ENCODE results near the gene EBF3. TPM values are rescaled to one million over a fixed set of nuclear protein-coding genes. Genes with fewer than 3 reads are reported as not detected.

EBF3 gene
- total RNA-seq, 1 donor from 2014 or later: 0.20 TPM

- no peak for TF ChIP-seq CTCF (IDR thresholded peaks at IDR 0.05)
- peaks cover 17% of the 10 kb centered on the region for H3K27me3 ChIP-seq
- intact Hi-C loops (cut with DNase I): no loop called here
- no peaks in the 10 kb centered on the region for H3K9me3 ChIP-seq
- no peak overlapping the region for H3K4me3 ChIP-seq
- H3K36me3 ChIP-seq: no peaks in the 10 kb centered on the region
- no peak for ATAC-seq
- DNase-seq: no peak
- no peak overlapping the region for H3K27ac ChIP-seq
- H3K4me1 ChIP-seq: no peaks in the 10 kb centered on the region
These were observed 76.6 kb downstream of the EBF3 start for GRCh38 chr10:129887381-129887905.

- TF ChIP-seq CTCF (IDR thresholded peaks at IDR 0.05): no peak
- no peak for DNase-seq
- Histone ChIP-seq H3K4me1 (no peaks in the 10 kb centered on the region), H3K27me3 (peaks cover 17% of the 10 kb centered on the region), H3K27ac (no peak overlapping the region), H3K4me3 (no peak overlapping the region), H3K36me3 (no peaks in the 10 kb centered on the region), H3K9me3 (no peaks in the 10 kb centered on the region)
- intact Hi-C loops (cut with DNase I): no loop called here
- ATAC-seq: no peak
These were observed 77.8 kb downstream of the EBF3 start for GRCh38 chr10:129886263-129886662.

- Histone ChIP-seq H3K27me3 (peaks cover 17% of the 10 kb centered on the region), H3K9me3 (no peaks in the 10 kb centered on the region), H3K4me3 (no peak overlapping the region), H3K4me1 (no peaks in the 10 kb centered on the region), H3K36me3 (no peaks in the 10 kb centered on the region), H3K27ac (no peak overlapping the region)
- TF ChIP-seq CTCF (IDR thresholded peaks at IDR 0.05): no peak
- intact Hi-C loops (cut with DNase I): no loop called here
- DNase-seq (no peak), ATAC-seq (no peak)
These were observed 78.5 kb downstream of the EBF3 start for GRCh38 chr10:129885526-129885925.

GRCh38 chr10:129884398-129885078, 79.5 kb downstream of the EBF3 start:
- no peaks in the 10 kb centered on the region for H3K9me3 ChIP-seq
- no peak for DNase-seq
- H3K4me3 ChIP-seq: no peak overlapping the region
- TF ChIP-seq CTCF (IDR thresholded peaks at IDR 0.05): no peak
- peaks cover 17% of the 10 kb centered on the region for H3K27me3 ChIP-seq
- no peak overlapping the region for H3K27ac ChIP-seq
- H3K4me1 ChIP-seq: no peaks in the 10 kb centered on the region
- intact Hi-C loops (cut with DNase I): no loop called here
- H3K36me3 ChIP-seq: no peaks in the 10 kb centered on the region
- ATAC-seq: no peak

- intact Hi-C loops (cut with DNase I): no loop called here
- H3K4me1 ChIP-seq: no peaks in the 10 kb centered on the region
- H3K27ac ChIP-seq: no peak overlapping the region
- H3K36me3 ChIP-seq: no peaks in the 10 kb centered on the region
- ATAC-seq (no peak), DNase-seq (no peak)
- no peak for TF ChIP-seq CTCF (IDR thresholded peaks at IDR 0.05)
- H3K9me3 ChIP-seq: no peaks in the 10 kb centered on the region
- H3K27me3 ChIP-seq: peaks cover 17% of the 10 kb centered on the region
- no peak overlapping the region for H3K4me3 ChIP-seq
These were observed 80.3 kb downstream of the EBF3 start for GRCh38 chr10:129883626-129884397.
